Camera-type eye (tissue), 1 donor: ENCODE results near the gene CD160. TPM values are rescaled to one million over a fixed set of nuclear protein-coding genes. Genes with fewer than 3 reads are reported as not detected.

Experiments used
- total RNA-seq: library from RNA; depleted of rRNA; stranded (reverse); fragments of >200 nt; gene quantifications from one replicate; pipeline ENCODE4 v1.2.3, GENCODE V29; 2014

Gene CD160, protein sequence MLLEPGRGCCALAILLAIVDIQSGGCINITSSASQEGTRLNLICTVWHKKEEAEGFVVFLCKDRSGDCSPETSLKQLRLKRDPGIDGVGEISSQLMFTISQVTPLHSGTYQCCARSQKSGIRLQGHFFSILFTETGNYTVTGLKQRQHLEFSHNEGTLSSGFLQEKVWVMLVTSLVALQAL
- not detected for total RNA-seq

DNA sequence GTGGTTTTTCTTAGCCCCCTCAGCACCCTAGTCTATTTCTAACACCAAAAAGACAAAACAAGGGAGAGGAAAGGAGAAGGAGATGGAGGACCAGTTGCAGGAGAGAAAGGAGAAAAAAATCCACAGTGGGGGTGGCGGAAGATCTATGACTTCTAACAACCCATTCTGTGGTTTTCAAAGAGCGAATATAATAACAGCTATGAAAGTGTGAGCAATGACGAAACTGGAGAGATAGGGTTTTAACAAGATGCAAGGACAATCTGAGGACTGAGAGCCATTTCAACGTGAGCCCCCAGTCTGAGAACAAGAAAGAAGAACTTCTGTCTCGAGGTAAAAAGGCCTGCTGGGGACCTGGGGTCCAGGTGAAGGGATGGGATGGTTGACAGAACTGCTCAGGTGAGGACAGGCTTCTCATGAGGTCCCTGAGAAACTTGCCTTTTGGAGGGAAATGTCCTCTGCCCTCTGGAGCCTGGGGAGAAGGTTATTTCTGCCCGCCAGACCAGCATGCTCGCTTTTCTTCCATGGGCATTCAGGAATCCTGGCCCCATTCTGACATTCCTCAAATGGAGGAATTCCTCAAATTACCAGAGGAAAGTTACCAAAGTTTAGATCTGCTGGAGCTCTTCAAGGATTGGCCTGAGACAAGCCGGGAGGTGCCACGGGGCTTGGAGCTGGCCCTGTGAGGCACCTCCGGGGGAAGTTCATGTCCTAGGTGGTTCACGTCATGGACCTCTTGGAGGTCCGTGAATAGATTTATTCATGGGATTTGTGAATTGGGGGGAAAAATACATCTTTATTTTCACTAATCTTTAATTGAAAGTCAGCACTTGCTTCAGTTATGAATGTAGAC is at the start of gene CD160:
CD160 (plus strand) TSS at position 270 of the 850 bp plus-strand sequence. CDS start 8,829 bp downstream, outside the sequence.

DNA sequence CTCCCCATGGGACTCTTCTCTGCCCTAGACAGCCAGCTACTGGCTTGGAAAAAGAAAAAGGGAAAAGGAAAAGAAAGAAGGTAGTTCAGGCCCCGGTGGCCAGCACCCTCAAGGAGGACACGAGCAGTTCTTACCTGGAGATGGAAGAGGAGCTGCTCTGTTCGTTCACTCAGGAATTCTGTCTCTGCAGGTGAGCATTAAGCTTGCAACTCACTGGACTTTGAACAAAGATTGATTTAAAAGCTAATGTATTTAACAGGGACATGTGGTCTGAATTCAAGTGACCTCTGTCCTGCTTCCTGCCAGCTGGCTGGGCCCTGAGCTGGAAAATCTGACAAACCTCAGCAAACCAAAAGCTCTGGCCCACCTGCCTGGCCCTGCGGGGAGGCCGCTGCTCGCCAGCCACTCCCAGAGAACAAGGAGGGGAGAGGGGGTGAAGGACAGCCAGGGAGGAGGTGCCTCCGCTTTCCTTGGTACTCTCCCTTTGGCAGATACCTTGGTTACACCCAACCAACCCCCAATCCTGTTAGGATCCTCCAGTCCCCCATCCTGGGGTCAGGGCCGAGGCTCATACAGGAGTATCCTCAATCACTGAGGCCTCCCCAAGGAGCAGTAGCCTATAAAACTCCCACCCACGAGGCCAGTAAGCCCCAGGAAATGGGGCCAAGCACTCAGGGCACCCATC is 12.0 kb upstream of the CD160 start, which contains the start of gene PDZK1:
PDZK1 (minus strand) TSS at position 186 of the 685 bp plus-strand sequence. CDS start 19,347 bp downstream, outside the sequence.

Other genes with a start within 250 kb of the CD160 start
- 73.8 TPM for gene GPR89A, start 111.5 kb upstream of the CD160 start, total RNA-seq
- 3.0 TPM for gene PDZK1, start 12.1 kb upstream of the CD160 start, total RNA-seq
- 26.9 TPM for gene RNF115, start 104.6 kb downstream of the CD160 start, total RNA-seq
- 35.8 TPM for gene POLR3C, start 104.7 kb downstream of the CD160 start, total RNA-seq
- 1.9 TPM for gene NUDT17, start 126.1 kb downstream of the CD160 start, total RNA-seq
- gene PIAS3, start 139.6 kb downstream of the CD160 start, total RNA-seq = 30.7 TPM
- 4.6 TPM for gene ANKRD35, start 166.4 kb downstream of the CD160 start, total RNA-seq
- gene ITGA10, start 190.6 kb downstream of the CD160 start, total RNA-seq = 5.9 TPM
- 36.4 TPM for gene PEX11B, start 199.2 kb downstream of the CD160 start, total RNA-seq
- 254 TPM for gene RBM8A, start 208.0 kb downstream of the CD160 start, total RNA-seq
- gene LIX1L, start 238.5 kb downstream of the CD160 start, total RNA-seq = 45.5 TPM
- gene ANKRD34A, start 245.1 kb downstream of the CD160 start, total RNA-seq = 1.2 TPM
- gene POLR3GL, start 245.2 kb downstream of the CD160 start, total RNA-seq = 16.1 TPM